OCI-LY1 (cell line): ENCODE results near the gene ABITRAM.

ENCODE experiments used
- H2AFZ ChIP-seq: fragments of 200-600 bp; sonication (generic), shearing (Covaris generic); 2 replicates; pipeline ENCODE4 v1.6.0; 2014; ENCODE audit warnings: antibody characterized with exemption, mild to moderate bottlenecking, low read length
- H3F3A ChIP-seq: fragments of 200-600 bp; sonication (generic), shearing (Covaris generic); 2 replicates; pipeline ENCODE4 v1.6.0; 2014; ENCODE audit warnings: mild to moderate bottlenecking, antibody characterized with exemption, low read length, moderate library complexity; ENCODE audit not compliant: insufficient read depth
- H3K27ac ChIP-seq: fragments of 200-600 bp; sonication (generic); 2 replicates; pipeline ENCODE4 v1.5.1; 2014; ENCODE audit warnings: low read length, mixed run types, mild to moderate bottlenecking, low read depth; ENCODE audit not compliant: poor library complexity, severe bottlenecking
- H3K27me3 ChIP-seq: fragments of 200-600 bp; sonication (generic); 2 replicates; pipeline ENCODE4 v1.6.0; 2014; ENCODE audit warnings: antibody characterized with exemption, mild to moderate bottlenecking, low read length, moderate library complexity; ENCODE audit not compliant: insufficient read depth
- H3K36me3 ChIP-seq: fragments of 200-600 bp; sonication (generic); 2 replicates; pipeline ENCODE4 v1.6.1; 2014; ENCODE audit warnings: mild to moderate bottlenecking, antibody characterized with exemption, low read length, moderate library complexity, mixed read lengths; ENCODE audit not compliant: insufficient read depth
- H3K4me1 ChIP-seq: fragments of 200-600 bp; sonication (generic); 2 replicates; pipeline ENCODE4 v1.5.1; 2014; ENCODE audit warnings: mild to moderate bottlenecking, low read length, moderate library complexity; ENCODE audit not compliant: insufficient read depth, severe bottlenecking
- H3K4me2 ChIP-seq: fragments of 200-600 bp; sonication (generic), shearing (Covaris generic); 2 replicates; pipeline ENCODE4 v1.6.1; 2014; ENCODE audit warnings: low read length
- H3K4me3 ChIP-seq: fragments of 200-600 bp; sonication (generic); 2 replicates; pipeline ENCODE4 v1.5.1; 2014; ENCODE audit warnings: low read length, low read depth, mild to moderate bottlenecking, mixed read lengths; ENCODE audit not compliant: poor library complexity, severe bottlenecking
- H3K79me2 ChIP-seq: fragments of 200-600 bp; shearing (Covaris generic); 2 replicates; pipeline ENCODE4 v1.6.1; 2016; ENCODE audit warnings: mixed run types, low read length, mixed read lengths; ENCODE audit not compliant: insufficient read depth
- H3K9ac ChIP-seq: fragments of 200-600 bp; sonication (generic), shearing (Covaris generic); 2 replicates; pipeline ENCODE4 v1.6.1; 2014; ENCODE audit warnings: mild to moderate bottlenecking, low read length, mixed read lengths
- H3K9me2 ChIP-seq: fragments of 200-600 bp; sonication (generic), shearing (Covaris generic); 2 replicates; pipeline ENCODE4 v1.6.1; 2014; ENCODE audit warnings: low read depth, mild to moderate bottlenecking, low read length, mixed read lengths
- H3K9me3 ChIP-seq: fragments of 200-600 bp; shearing (Covaris generic); 2 replicates; pipeline ENCODE4 v1.6.1; 2014; ENCODE audit warnings: low read length, mixed read lengths
- H4K20me1 ChIP-seq: fragments of 200-600 bp; sonication (generic), shearing (Covaris generic); 2 replicates; pipeline ENCODE4 v1.6.0; 2016; ENCODE audit warnings: mild to moderate bottlenecking, low read length; ENCODE audit not compliant: insufficient read depth
- EZH2 ChIP-seq: fragments of 200-600 bp; sonication (generic), shearing (Covaris generic); IDR thresholded peaks from 2 replicates; pipeline ENCODE4 v1.8.0; 2017; ENCODE audit warnings: borderline replicate concordance, mixed run types, mild to moderate bottlenecking, antibody characterized with exemption, low read length, moderate library complexity, mixed read lengths
- TF ChIP-seq, protein P1 (sequence below): fragments of 200-600 bp; sonication (generic), shearing (Covaris generic); IDR thresholded peaks from 2 replicates; pipeline ENCODE4 v1.5.1; 2017; ENCODE audit warnings: mild to moderate bottlenecking, antibody characterized with exemption, low read length, moderate library complexity, mixed read lengths

The ABITRAM gene

DNA sequence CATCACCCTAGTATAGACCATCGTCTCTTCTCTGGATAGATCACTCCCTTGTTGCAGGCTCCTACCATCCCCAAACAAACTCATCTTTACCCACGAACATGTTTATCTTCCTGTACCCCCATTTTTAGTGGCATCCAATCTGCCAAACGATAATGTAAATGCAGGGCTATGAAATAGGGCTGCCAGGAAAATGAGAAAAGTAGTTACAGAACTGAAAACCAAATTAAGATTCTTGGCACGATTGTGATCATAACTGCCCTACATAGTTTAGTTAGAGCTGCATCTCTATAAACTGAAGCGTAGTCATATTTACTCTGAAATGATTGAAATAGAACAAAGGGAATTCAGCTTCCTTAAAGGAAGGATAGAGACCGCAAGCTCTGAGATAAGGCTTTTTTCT, 26.1 kb downstream of the ABITRAM start:
- peaks cover 2% of the 10 kb centered on the region; the same call in 1 of the 2 replicates for H3K36me3 ChIP-seq
- TF ChIP-seq EZH2, result no peak
- TF ChIP-seq, protein P1, sequence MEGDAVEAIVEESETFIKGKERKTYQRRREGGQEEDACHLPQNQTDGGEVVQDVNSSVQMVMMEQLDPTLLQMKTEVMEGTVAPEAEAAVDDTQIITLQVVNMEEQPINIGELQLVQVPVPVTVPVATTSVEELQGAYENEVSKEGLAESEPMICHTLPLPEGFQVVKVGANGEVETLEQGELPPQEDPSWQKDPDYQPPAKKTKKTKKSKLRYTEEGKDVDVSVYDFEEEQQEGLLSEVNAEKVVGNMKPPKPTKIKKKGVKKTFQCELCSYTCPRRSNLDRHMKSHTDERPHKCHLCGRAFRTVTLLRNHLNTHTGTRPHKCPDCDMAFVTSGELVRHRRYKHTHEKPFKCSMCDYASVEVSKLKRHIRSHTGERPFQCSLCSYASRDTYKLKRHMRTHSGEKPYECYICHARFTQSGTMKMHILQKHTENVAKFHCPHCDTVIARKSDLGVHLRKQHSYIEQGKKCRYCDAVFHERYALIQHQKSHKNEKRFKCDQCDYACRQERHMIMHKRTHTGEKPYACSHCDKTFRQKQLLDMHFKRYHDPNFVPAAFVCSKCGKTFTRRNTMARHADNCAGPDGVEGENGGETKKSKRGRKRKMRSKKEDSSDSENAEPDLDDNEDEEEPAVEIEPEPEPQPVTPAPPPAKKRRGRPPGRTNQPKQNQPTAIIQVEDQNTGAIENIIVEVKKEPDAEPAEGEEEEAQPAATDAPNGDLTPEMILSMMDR, result no peak
- no peaks in the 10 kb centered on the region for H3K4me1 ChIP-seq
- no peak overlapping the region for H3K4me3 ChIP-seq
- no peaks in the 10 kb centered on the region for H3K9me2 ChIP-seq
- no peaks in the 10 kb centered on the region for H3K79me2 ChIP-seq
- H2AFZ ChIP-seq, result no peak overlapping the region
- no peaks in the 10 kb centered on the region for H4K20me1 ChIP-seq
- no peak overlapping the region for H3K27ac ChIP-seq
- H3F3A ChIP-seq, result no peaks in the 10 kb centered on the region
- no peaks in the 10 kb centered on the region for H3K27me3 ChIP-seq
- no peak overlapping the region for H3K9ac ChIP-seq
- no peaks in the 10 kb centered on the region for H3K9me3 ChIP-seq
- H3K4me2 ChIP-seq, result no peak overlapping the region

DNA sequence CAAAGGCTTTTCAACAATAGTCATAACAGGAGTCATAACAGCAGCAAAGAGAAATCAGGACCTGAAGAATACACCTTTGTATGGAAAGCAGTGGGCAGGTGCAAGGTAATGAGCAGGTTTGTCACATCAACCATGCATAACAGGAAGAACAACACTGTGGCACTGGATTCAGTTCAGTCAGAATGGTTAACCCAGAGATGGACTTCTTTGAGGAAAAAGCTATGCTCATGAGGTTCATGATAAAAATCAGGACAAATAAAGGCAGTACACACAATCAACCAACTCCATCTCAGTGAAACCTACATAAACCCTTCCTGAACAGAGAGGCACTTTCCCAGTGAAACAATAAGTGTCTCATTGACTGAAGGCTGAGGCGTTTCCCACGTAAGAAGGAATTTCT, 27.0 kb downstream of the ABITRAM start:
- Histone ChIP-seq H3K27me3 (no peaks in the 10 kb centered on the region), H3K4me1 (no peaks in the 10 kb centered on the region), H4K20me1 (no peaks in the 10 kb centered on the region), H3K27ac (no peak overlapping the region), H3K36me3 (peaks cover 6% of the 10 kb centered on the region; the same call in 1 of the 2 replicates), H3K9ac (no peak overlapping the region), H3K4me3 (no peak overlapping the region), H3K9me3 (no peaks in the 10 kb centered on the region), H3F3A (no peaks in the 10 kb centered on the region), H3K4me2 (no peak overlapping the region), H2AFZ (no peak overlapping the region), H3K9me2 (no peaks in the 10 kb centered on the region), H3K79me2 (no peaks in the 10 kb centered on the region)
- TF ChIP-seq, protein P1, result no peak
- TF ChIP-seq EZH2, result no peak

DNA sequence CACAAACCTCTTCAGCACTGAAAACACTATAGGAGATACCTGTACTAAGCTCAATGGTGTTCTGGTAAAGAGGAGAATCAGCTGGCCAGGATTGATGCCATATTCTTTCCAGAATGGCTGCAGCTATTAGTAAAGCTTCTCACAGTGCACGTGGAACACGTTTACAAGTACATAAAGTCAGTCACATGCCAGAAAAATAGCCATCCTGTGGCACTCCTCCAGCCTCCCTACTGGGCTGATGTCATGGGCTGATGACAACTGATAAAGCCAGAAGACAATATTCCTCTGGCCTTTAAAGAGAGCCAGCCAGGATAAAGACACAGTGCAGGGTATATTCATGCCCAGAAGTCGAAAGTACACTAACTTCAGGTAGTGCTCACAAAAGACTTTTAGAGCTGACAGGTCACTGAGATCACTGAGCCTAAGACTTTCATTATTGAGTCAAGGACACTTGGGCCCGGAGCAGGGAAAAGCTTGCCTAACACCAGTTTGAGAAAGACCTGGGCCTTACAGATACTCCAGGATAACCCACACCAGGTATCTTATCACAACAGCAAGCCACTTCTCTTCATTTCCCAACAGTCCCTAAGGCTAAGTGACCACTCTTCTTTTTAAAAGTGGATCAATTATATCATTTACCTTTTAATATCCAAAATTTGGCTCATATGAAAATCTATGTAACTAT, 29.4 kb downstream of the ABITRAM start:
- no peak overlapping the region for H3K27ac ChIP-seq
- no peaks in the 10 kb centered on the region for H3F3A ChIP-seq
- H2AFZ ChIP-seq, result no peak overlapping the region
- H3K4me3 ChIP-seq, result no peak overlapping the region
- no peaks in the 10 kb centered on the region for H3K9me2 ChIP-seq
- no peak overlapping the region for H3K4me2 ChIP-seq
- no peaks in the 10 kb centered on the region for H3K9me3 ChIP-seq
- H3K79me2 ChIP-seq, result no peaks in the 10 kb centered on the region
- no peaks in the 10 kb centered on the region for H3K4me1 ChIP-seq
- no peaks in the 10 kb centered on the region for H4K20me1 ChIP-seq
- H3K27me3 ChIP-seq, result no peaks in the 10 kb centered on the region
- peaks cover 6% of the 10 kb centered on the region; the same call in 1 of the 2 replicates for H3K36me3 ChIP-seq
- no peak for TF ChIP-seq EZH2
- TF ChIP-seq, protein P1, result no peak
- no peak overlapping the region for H3K9ac ChIP-seq
